NCI-H2227 (cell line): Measurements from ENCODE around the gene RIPOR2.
"Not testable (repeated sequence)": the region's sequence is repeated elsewhere in the genome, so short reads cannot be mapped to it uniquely, and the experiment has no call there.

ENCODE experiments used
- DNase-seq: peaks from one replicate; lab custom pipeline; 2025; ENCODE audit not compliant: unreplicated experiment; lab: John Stamatoyannopoulos, UW

The RIPOR2 gene

GRCh38 chr6:24953726-24954125 lies 18.0 kb upstream of the RIPOR2 start:
- no peak for DNase-seq

DNA sequence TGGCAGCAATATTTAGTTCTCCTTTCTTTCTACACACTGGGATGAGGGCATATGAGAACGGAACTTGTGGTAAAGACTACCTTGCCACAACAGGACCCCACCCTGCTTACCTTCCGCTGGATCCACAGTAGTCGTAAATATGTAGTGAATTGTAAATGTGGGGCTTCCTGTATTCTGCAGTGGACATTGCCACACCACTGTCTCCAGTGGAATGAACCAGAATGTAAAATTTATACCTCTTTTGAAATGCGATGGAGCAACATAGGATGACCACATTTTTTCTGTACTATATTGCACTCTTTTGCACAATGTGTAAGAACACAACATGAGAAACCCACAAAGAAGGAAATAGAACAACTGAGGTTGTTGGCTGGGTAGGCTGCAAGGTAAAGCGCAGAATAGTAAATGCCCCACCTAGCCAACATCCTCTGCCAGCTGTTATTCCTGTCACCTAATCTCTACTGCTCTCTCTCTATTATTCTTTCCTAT lies 16.1 kb upstream of the RIPOR2 start:
- DNase-seq: no peak

DNA sequence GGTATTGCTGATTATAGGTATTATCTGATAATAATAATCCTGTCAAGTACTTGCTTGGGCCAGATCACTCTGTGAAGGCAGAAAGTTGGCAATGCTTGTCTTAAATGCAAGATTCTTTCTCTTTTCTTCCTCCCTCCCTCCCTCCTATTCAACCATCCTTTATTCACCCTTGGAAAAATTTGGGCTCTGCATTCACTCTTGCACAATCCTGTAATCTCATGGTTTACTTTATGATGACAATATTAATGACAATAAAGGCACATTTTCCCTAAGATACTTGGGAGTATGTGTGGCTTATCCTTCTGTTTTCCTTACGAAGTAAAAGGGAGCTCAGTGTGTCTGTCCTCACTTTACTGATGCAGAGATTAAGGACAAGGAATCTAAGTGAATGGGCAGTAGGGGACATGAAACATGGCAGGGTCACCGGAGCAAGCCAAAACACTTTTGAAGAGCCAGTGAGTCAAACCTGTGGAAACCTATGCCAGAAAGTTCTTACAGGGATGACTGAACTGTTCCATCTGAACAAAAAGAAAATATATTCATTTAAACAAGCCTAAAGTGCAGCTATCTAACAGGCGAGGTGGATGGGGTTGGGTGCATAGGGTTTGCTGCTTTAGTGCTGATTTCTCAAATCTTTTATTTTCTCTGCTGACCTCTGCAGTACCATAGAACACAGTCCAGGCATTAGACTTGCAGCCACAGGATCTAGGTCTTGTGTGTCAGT lies 14.6 kb upstream of the RIPOR2 start:
- DNase-seq: no peak

DNA sequence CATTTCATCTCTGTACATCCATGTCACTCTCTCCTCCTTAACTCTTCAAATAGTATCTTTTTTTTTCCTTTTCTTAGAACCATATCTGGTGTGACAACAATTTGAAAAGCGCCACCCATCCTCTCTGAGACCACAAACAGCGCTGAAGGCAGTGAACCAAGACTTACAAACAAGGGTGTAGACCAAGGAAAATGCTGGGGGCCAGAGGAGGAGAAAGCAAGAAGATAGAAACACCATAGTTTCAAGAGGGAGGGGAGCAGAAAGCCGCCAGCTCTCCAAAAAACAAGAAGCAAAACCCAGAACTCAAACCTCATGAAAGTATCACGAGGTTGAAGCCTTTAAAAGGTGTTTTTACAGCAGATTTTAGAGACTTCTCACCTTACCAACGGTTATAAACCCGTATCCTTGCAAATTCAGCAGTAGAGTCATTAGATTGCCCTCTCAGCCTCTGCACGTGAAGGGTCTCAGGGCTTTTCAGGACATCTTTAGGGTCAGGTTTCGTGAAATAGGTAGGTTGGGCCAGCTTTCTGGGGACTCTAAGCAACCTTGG lies 13.3 kb upstream of the RIPOR2 start:
- no peak for DNase-seq

GRCh38 chr6:24948261-24948660 lies 12.5 kb upstream of the RIPOR2 start:
- not testable (repeated sequence) for DNase-seq

DNA sequence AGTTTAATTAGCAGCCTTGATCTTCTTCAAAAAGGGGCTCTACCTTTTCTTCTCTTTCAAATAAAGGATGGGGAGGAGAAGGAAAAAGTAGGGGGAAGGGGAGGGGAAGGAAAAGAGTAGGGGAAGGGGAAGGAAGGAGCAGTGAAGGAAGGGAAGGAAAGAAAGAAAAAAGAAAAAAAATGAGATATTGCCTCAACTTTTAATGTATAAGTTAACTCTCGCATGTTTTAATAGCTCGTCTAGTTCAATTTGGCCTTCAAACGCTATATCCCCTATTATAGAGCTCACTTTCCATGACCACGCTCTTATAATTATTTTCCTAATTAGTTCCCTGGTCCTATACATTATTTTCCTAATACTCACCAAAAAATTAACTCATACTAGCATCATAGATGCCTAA lies 11.9 kb upstream of the RIPOR2 start:
- DNase-seq: no peak

GRCh38 chr6:24945054-24945453 lies 9.3 kb upstream of the RIPOR2 start:
- no peak for DNase-seq

- DNase-seq: no peak
Measured at GRCh38 chr6:24943774-24944173, 8.0 kb upstream of the RIPOR2 start.

GRCh38 chr6:24940311-24940917 lies 4.7 kb upstream of the RIPOR2 start:
- no peak for DNase-seq

GRCh38 chr6:24936641-24937317 lies 1.0 kb upstream of the RIPOR2 start:
- no peak for DNase-seq

DNA sequence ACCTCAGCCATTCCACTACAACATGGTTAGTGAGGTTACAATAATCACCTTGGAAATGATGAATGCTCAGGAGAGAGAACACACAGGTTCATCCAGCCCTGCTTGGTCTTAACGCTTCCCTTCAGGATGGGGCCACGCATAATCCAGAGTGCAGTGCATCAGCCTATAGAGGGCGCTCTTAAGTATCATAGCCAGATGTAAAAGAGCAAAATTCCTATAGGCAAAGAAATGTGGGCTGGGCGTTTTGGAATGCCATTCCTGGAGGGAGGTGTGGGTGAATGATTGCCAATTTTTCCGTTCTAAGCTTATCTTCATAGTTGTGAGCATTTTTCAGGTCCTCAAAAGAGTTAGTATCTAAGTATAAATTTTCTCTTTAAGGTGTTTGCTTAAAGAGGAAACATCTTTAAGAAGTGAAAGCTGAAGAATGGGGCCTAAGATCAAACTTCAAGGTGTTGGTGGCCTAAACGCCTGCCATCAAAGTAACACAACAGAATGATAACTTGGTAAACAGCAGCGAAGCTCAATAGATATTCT lies 1.8 kb downstream of the RIPOR2 start:
- DNase-seq: peak; percentile 61

- no peak for DNase-seq
Measured at GRCh38 chr6:24933266-24933665, 2.5 kb downstream of the RIPOR2 start.

GRCh38 chr6:24932832-24933231 lies 2.9 kb downstream of the RIPOR2 start:
- DNase-seq: no peak

- DNase-seq: peak; percentile 49
Measured at GRCh38 chr6:24931718-24932691, 3.8 kb downstream of the RIPOR2 start.

DNA sequence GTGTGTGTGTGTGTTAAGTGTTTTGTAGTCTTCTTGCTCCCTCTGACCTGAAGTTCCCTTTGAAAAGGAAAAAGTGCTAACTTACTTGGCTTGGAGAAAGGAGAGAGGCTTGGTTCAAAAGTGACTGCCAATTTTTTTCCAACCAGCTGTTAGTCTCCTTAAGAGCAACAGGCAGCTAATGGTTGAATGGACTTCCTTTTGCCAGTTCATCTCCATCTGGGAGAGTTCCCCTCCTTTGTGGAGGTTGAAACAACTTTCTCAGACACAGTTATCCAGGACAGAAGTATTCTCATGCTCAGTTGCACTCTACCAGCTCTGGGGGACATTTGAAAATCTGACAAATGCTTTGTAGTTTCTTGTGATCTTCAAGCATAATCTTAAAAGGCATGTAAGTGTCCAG lies 4.5 kb downstream of the RIPOR2 start:
- DNase-seq: no peak

DNA sequence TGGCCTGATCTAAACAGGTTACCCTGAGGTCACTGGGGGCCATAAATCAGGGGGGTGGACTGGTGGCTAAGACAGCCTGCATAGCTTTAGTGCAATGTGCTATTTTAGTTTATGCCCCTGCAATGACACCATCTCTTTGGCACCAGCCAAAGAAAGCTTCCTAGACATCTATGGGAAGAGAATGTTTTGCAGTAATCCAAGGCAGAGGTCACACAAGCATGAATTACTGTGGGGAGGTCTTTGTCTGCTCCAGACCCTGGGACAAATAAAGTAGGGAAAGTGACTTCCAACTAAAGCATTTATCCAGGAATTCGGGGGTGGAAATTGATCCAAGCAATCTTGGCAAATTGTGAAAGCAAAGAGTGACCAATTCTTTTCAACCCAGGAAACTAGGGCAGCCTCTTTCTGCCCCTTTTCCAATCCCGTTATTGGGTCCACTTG lies 5.3 kb downstream of the RIPOR2 start:
- no peak for DNase-seq

DNA sequence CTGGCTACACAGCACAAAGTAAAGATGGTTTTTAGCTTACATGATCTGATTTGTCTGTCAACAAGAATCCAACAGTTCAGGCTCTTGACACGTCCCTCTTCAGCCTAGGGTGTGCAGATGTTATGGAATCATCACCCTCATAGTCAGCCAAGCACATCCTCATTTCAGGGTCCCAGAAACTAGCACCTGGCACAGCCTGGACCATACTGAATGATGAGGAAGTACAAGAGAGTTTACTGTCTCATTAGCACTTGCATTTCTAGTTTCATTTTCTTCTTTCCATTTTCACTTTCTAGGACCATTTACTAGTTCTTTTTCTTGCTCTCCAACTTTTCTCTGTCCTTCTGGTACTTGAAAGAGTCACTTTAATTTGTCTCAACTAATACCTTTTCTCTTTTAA lies 6.5 kb downstream of the RIPOR2 start:
- DNase-seq: no peak

DNA sequence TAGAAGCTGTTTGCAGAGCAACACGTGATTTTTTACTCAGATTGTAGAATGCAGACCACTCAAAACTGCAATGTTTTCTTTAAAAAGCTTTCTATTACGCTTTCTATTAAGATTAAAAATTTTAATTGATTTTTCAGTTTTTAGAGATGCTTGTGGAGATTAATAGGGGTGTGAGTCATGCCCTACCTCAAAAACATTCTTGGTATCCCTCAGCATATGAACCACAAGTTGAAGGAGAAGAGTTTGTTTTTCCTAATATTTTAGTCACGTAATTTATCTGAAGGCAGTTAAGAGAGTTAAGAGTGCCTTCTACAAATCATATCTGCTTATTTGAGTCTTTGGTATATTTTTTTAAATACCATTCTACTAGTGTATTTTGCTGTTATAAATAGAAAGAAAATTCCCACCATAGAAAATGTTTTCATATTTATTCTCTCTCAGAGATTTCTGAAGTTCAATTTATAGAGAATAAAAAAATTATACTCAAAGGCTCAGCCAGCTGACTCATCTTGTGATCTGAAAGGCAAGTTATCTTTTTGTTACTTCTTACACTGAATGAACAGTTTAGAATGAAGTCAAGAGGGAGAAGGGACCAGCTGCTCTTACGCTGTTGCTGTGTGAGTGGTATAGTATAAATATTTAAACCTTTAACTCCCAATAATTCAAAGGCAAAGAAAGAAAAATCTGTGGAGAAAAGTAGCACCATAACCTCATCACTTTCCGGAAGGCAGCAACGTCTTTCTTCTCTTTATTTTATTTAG lies 7.6 kb downstream of the RIPOR2 start:
- no peak for DNase-seq

GRCh38 chr6:24927277-24927955 lies 8.3 kb downstream of the RIPOR2 start:
- DNase-seq: no peak
